HepG2 (cell line): ENCODE measurements around the gene PSMA4. TPM values are rescaled to one million over a fixed set of nuclear protein-coding genes. Genes with fewer than 3 reads are reported as not detected.

Experiments
- KAT8 ChIP-seq: IDR thresholded peaks from 2 replicates; pipeline ENCODE4 v1.6.1; 2016; ENCODE audit warnings: missing genetic modification reagents, missing compliant biosample characterization
- KLF6 ChIP-seq: IDR thresholded peaks from 2 replicates; pipeline ENCODE4 v1.8.0; 2016; ENCODE audit warnings: missing biosample characterization, missing genetic modification reagents
- NFYB ChIP-seq: sonication (generic); formaldehyde crosslinking; IDR thresholded peaks from 2 replicates; pipeline ENCODE4 v1.4.0; 2020; ENCODE audit warnings: missing genetic modification reagents
- PITX1 ChIP-seq: sonication (generic); formaldehyde crosslinking; IDR thresholded peaks from 2 replicates; pipeline ENCODE4 v1.5.1; 2020; ENCODE audit warnings: mild to moderate bottlenecking, missing genetic modification reagents
- POLR2A ChIP-seq, 2 experiments: IDR thresholded peaks; 2 replicates each; pipeline ENCODE4 v1.6.1; 2011; ENCODE audit warnings: low read depth in 2 of 2, low read length in 2 of 2, mild to moderate bottlenecking in 1 of 2, moderate library complexity in 1 of 2; ENCODE audit not compliant: insufficient read depth in 1 of 2
- RFXANK ChIP-seq: IDR thresholded peaks from 2 replicates; pipeline ENCODE4 v1.6.1; 2016
- SPEN ChIP-seq: sonication (generic); formaldehyde crosslinking; IDR thresholded peaks from 2 replicates; pipeline ENCODE4 v1.5.1; 2020; ENCODE audit warnings: low read depth, mild to moderate bottlenecking, missing genetic modification reagents
- SRF ChIP-seq: IDR thresholded peaks from 2 replicates; pipeline ENCODE4 v1.6.1; 2011; ENCODE audit warnings: mild to moderate bottlenecking, low read depth, low read length, moderate library complexity
- ZIK1 ChIP-seq: sonication (generic); formaldehyde crosslinking; IDR thresholded peaks from 2 replicates; pipeline ENCODE4 v1.5.0; 2020; ENCODE audit warnings: mild to moderate bottlenecking, low read depth, missing genetic modification reagents, borderline replicate concordance
- ZMYM3 ChIP-seq: sonication (generic); formaldehyde crosslinking; IDR thresholded peaks from 2 replicates; pipeline ENCODE4 v1.5.1; 2020; ENCODE audit warnings: mild to moderate bottlenecking, missing genetic modification reagents
- ZNF460 ChIP-seq: sonication (generic); formaldehyde crosslinking; IDR thresholded peaks from 2 replicates; pipeline ENCODE4 v1.5.1; 2020; ENCODE audit warnings: missing genetic modification reagents, mild to moderate bottlenecking, borderline replicate concordance
- ZNF567 ChIP-seq: sonication (generic); formaldehyde crosslinking; IDR thresholded peaks from 2 replicates; pipeline ENCODE4 v1.8.1; 2023; ENCODE audit warnings: mild to moderate bottlenecking, missing genetic modification reagents, borderline replicate concordance
- polyA plus RNA-seq, 8 experiments: library from polyadenylated mRNA; depleted of rRNA in 3 of 8; stranded (reverse) in 7 of 8; unstranded in 1 of 8; fragments of >200 nt; fragmentation: Illumina TruSeq in 4 of 8; extraction: Trizol in 4 of 8; gene quantifications; 2 replicates each; pipeline versions ENCODE4 v1.2.1 to v1.2.3, GENCODE V29; 2011 to 2016; ENCODE audit warnings: low read depth in 4 of 8, missing spikeins in 1 of 8, mixed read lengths in 1 of 8; ENCODE audit not compliant: insufficient read depth in 1 of 8
- total RNA-seq, 5 experiments: library from RNA; depleted of rRNA; stranded (reverse); fragments of >200 nt; fragmentation: Illumina TruSeq; extraction: Trizol; gene quantifications; 2 replicates each; pipeline ENCODE4 v1.2.3, GENCODE V29; 2016; ENCODE audit warnings: low read depth in 1 of 5
- TF ChIP-seq, protein P1 (sequence below): sonication (generic); formaldehyde crosslinking; IDR thresholded peaks from 2 replicates; pipeline ENCODE4 v1.4.0; 2020; ENCODE audit warnings: low read depth, mild to moderate bottlenecking, missing genetic modification reagents
- TF ChIP-seq, protein P2 (sequence below): sonication (generic); formaldehyde crosslinking; IDR thresholded peaks from 2 replicates; pipeline ENCODE4 v1.8.0; 2022; ENCODE audit warnings: low read depth, missing genetic modification reagents
- TF ChIP-seq, protein P3 (sequence below): sonication (generic); formaldehyde crosslinking; IDR thresholded peaks from 2 replicates; pipeline ENCODE4 v1.4.0; 2020; ENCODE audit warnings: missing genetic modification reagents
- TF ChIP-seq, protein P4 (sequence below): sonication (generic); formaldehyde crosslinking; IDR thresholded peaks from 2 replicates; pipeline ENCODE4 v1.4.0; 2020; ENCODE audit warnings: missing genetic modification reagents
- TF ChIP-seq, protein P5 (sequence below): sonication (generic); formaldehyde crosslinking; IDR thresholded peaks from 2 replicates; pipeline ENCODE4 v1.4.0; 2020; ENCODE audit warnings: missing genetic modification reagents
- TF ChIP-seq, protein P6 (sequence below), 2 experiments: sonication (generic) in 1 of 2; formaldehyde crosslinking in 1 of 2; IDR thresholded peaks; 2 replicates each; pipeline versions ENCODE4 v1.5.1 to v1.6.1; 2011 to 2020; ENCODE audit warnings: borderline replicate concordance in 1 of 2, low read depth in 1 of 2, low read length in 1 of 2, mild to moderate bottlenecking in 1 of 2, missing genetic modification reagents in 1 of 2, moderate library complexity in 1 of 2

Gene PSMA4
- total and polyA plus RNA-seq, 2 of the 13 experiments (the other 11 are each of a cell fraction or from before 2014, with no cell fraction given) = 202 to 404 TPM

DNA sequence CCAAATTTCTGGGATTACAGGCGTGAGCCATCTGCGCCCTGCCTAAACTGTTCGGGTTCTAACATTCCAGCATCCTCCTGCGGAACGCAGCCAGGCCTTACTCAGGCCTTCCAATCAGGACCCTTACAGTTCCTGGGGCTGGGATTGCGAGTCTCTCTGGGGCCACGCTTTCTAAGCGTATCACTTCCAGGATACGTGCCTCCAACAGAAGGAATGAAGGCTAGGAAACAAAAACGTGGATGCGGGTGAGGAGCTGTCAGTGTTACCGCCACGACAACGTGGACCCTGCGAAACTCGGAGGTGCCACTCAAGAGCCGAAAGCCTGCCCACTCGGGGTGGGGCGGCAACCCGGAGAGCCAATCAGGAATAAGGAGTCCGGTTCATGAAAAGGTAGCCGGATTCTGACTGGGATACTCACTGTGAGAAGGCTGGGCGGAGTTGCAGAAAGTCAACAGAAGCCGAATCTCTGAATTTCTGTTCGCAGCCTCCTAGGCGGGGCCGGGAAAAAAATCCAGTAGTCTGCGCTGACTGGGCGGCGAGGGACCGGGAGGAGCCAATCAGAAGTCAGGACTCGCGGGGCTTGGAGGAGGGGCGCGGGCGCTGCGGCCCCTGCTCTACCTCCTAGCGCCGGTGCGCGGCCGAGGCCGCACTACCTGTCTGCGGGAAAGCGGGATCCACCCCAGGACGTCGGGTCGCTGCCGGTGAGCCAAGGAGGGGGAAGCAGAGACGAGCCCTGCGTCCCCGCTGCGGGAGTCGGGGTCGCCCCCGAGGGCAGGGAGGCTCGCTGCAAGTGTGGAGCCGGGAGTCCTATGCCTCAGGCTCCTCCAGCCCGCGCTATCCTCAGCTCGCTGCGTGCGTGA lies 33.0 kb upstream of the PSMA4 start, which contains the start of gene HYKK (continued):
- TF ChIP-seq SPEN (CRISPR knock-in tag) = peak; percentile 5; the same call in 1 of the 2 replicates
- TF ChIP-seq, protein P1, sequence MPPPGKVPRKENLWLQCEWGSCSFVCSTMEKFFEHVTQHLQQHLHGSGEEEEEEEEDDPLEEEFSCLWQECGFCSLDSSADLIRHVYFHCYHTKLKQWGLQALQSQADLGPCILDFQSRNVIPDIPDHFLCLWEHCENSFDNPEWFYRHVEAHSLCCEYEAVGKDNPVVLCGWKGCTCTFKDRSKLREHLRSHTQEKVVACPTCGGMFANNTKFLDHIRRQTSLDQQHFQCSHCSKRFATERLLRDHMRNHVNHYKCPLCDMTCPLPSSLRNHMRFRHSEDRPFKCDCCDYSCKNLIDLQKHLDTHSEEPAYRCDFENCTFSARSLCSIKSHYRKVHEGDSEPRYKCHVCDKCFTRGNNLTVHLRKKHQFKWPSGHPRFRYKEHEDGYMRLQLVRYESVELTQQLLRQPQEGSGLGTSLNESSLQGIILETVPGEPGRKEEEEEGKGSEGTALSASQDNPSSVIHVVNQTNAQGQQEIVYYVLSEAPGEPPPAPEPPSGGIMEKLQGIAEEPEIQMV = no peak
- no peak for TF ChIP-seq RFXANK (CRISPR knock-in tag)
- TF ChIP-seq SRF = no peak
- TF ChIP-seq KAT8 (CRISPR knock-in tag) = peak; percentile 66; the same call in 1 of the 2 replicates
- TF ChIP-seq NFYB (CRISPR knock-in tag) = peak; percentile 92
- TF ChIP-seq ZNF460 (CRISPR knock-in tag) = no peak
- peak; percentile 62; the same call in 1 of the 2 replicates for TF ChIP-seq ZMYM3 (CRISPR knock-in tag)
- TF ChIP-seq, protein P2, sequence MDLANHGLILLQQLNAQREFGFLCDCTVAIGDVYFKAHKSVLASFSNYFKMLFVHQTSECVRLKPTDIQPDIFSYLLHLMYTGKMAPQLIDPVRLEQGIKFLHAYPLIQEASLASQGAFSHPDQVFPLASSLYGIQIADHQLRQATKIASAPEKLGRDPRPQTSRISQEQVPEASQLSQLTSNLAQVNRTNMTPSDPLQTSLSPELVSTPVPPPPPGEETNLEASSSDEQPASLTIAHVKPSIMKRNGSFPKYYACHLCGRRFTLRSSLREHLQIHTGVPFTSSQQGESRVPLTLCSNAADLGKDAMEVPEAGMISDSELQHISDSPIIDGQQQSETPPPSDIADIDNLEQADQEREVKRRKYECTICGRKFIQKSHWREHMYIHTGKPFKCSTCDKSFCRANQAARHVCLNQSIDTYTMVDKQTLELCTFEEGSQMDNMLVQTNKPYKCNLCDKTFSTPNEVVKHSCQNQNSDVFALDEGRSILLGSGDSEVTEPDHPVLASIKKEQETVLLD (CRISPR knock-in tag) = no peak
- TF ChIP-seq POLR2A (IDR thresholded peaks at IDR 0.05; ENCODE audit: insufficient read depth in 1 of 2, low read depth in 2 of 2, low read length in 2 of 2) = peak; percentile 49 to 82
- TF ChIP-seq, protein P3, sequence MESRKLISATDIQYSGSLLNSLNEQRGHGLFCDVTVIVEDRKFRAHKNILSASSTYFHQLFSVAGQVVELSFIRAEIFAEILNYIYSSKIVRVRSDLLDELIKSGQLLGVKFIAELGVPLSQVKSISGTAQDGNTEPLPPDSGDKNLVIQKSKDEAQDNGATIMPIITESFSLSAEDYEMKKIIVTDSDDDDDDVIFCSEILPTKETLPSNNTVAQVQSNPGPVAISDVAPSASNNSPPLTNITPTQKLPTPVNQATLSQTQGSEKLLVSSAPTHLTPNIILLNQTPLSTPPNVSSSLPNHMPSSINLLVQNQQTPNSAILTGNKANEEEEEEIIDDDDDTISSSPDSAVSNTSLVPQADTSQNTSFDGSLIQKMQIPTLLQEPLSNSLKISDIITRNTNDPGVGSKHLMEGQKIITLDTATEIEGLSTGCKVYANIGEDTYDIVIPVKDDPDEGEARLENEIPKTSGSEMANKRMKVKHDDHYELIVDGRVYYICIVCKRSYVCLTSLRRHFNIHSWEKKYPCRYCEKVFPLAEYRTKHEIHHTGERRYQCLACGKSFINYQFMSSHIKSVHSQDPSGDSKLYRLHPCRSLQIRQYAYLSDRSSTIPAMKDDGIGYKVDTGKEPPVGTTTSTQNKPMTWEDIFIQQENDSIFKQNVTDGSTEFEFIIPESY (CRISPR knock-in tag) = no peak
- no peak for TF ChIP-seq ZNF567 (CRISPR knock-in tag)
- TF ChIP-seq, protein P4, sequence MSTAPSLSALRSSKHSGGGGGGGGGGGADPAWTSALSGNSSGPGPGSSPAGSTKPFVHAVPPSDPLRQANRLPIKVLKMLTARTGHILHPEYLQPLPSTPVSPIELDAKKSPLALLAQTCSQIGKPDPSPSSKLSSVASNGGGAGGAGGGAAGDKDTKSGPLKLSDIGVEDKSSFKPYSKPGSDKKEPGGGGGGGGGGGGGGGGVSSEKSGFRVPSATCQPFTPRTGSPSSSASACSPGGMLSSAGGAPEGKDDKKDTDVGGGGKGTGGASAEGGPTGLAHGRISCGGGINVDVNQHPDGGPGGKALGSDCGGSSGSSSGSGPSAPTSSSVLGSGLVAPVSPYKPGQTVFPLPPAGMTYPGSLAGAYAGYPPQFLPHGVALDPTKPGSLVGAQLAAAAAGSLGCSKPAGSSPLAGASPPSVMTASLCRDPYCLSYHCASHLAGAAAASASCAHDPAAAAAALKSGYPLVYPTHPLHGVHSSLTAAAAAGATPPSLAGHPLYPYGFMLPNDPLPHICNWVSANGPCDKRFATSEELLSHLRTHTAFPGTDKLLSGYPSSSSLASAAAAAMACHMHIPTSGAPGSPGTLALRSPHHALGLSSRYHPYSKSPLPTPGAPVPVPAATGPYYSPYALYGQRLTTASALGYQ (CRISPR knock-in tag) = no peak
- no peak for TF ChIP-seq ZIK1 (CRISPR knock-in tag)
- TF ChIP-seq, protein P5, sequence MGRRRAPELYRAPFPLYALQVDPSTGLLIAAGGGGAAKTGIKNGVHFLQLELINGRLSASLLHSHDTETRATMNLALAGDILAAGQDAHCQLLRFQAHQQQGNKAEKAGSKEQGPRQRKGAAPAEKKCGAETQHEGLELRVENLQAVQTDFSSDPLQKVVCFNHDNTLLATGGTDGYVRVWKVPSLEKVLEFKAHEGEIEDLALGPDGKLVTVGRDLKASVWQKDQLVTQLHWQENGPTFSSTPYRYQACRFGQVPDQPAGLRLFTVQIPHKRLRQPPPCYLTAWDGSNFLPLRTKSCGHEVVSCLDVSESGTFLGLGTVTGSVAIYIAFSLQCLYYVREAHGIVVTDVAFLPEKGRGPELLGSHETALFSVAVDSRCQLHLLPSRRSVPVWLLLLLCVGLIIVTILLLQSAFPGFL = no peak
- TF ChIP-seq KLF6 (CRISPR knock-in tag) = no peak; the same call in 1 of the 2 replicates
- TF ChIP-seq, protein P6, sequence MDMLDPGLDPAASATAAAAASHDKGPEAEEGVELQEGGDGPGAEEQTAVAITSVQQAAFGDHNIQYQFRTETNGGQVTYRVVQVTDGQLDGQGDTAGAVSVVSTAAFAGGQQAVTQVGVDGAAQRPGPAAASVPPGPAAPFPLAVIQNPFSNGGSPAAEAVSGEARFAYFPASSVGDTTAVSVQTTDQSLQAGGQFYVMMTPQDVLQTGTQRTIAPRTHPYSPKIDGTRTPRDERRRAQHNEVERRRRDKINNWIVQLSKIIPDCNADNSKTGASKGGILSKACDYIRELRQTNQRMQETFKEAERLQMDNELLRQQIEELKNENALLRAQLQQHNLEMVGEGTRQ (IDR thresholded peaks at IDR 0.05; ENCODE audit: low read depth, low read length) = no peak
- TF ChIP-seq, protein P6 (CRISPR knock-in tag; IDR thresholded peaks at IDR 0.05; ENCODE audit: borderline replicate concordance) = no peak
- TF ChIP-seq PITX1 (CRISPR knock-in tag) = 0 out of 2 replicates have a peak, but pooled peaks have one; percentile 34
